Liver (tissue), 9 donors: ENCODE measurements around the gene RHNO1. TPM values are rescaled to one million over a fixed set of nuclear protein-coding genes. Genes with fewer than 3 reads are reported as not detected.

Experiments
- DNase-seq: peaks from one replicate; pipeline ENCODE4 v3.0.0-alpha.2; 2017; ENCODE audit warnings: low spot score
- H3K27ac ChIP-seq, 2 donors: one replicate each; pipeline ENCODE4 v1.7.0; 2013; ENCODE audit warnings: inconsistent platforms in 2 of 2, low read length in 2 of 2, control low read depth in 1 of 2, low read depth in 1 of 2, mild to moderate bottlenecking in 1 of 2
- H3K27me3 ChIP-seq, 4 donors: one replicate each; pipeline versions ENCODE4 v1.6.1 to v1.7.0; 2013; ENCODE audit warnings: low read length in 3 of 4, inconsistent platforms in 1 of 4, mild to moderate bottlenecking in 1 of 4, moderate library complexity in 1 of 4; ENCODE audit not compliant: control insufficient read depth in 4 of 4, insufficient read depth in 4 of 4
- H3K36me3 ChIP-seq, 4 donors: one replicate each; pipeline versions ENCODE4 v1.6.1 to v1.7.0; 2013; ENCODE audit warnings: low read length in 3 of 4, mild to moderate bottlenecking in 3 of 4, low read depth in 1 of 4, moderate library complexity in 1 of 4; ENCODE audit not compliant: control insufficient read depth in 4 of 4, insufficient read depth in 3 of 4
- H3K4me1 ChIP-seq, 4 donors: one replicate each; pipeline versions ENCODE4 v1.6.1 to v1.7.0; 2013; ENCODE audit warnings: low read length in 3 of 4, mild to moderate bottlenecking in 3 of 4, moderate library complexity in 1 of 4; ENCODE audit not compliant: control insufficient read depth in 4 of 4, insufficient read depth in 4 of 4
- H3K4me3 ChIP-seq, 3 donors: one replicate each; pipeline versions ENCODE4 v1.6.1 to v1.7.0; 2013; ENCODE audit warnings: low read length in 3 of 3, control low read depth in 1 of 3, low read depth in 1 of 3, mild to moderate bottlenecking in 1 of 3
- H3K9ac ChIP-seq, 2 donors: one replicate each; pipeline ENCODE4 v1.7.0; 2013; ENCODE audit warnings: low read length in 2 of 2, mild to moderate bottlenecking in 2 of 2, moderate library complexity in 2 of 2, control low read depth in 1 of 2, low read depth in 1 of 2
- H3K9me3 ChIP-seq, 4 donors: one replicate each; pipeline versions ENCODE4 v1.6.1 to v1.7.0; 2013; ENCODE audit warnings: low read length in 3 of 4; ENCODE audit not compliant: control insufficient read depth in 4 of 4
- ATF3 ChIP-seq: IDR thresholded peaks from 2 replicates; pipeline ENCODE4 v1.6.1; 2016; ENCODE audit warnings: antibody characterized with exemption
- CTCF ChIP-seq: fragments of 150-350 bp; IDR thresholded peaks from 2 replicates; pipeline ENCODE4 v1.5.1; 2017; ENCODE audit warnings: improper control_type of control experiment, low read depth, low read length; ENCODE audit not compliant: missing input control
- EGR1 ChIP-seq, 2 donors: IDR thresholded peaks; 2 replicates each; pipeline ENCODE4 v1.6.1; 2016 to 2018; ENCODE audit warnings: antibody characterized with exemption in 2 of 2, low read depth in 2 of 2
- FOXA1 ChIP-seq: IDR thresholded peaks from 2 replicates; pipeline ENCODE4 v1.6.1; 2016; ENCODE audit warnings: antibody characterized with exemption
- FOXA2 ChIP-seq: IDR thresholded peaks from 2 replicates; pipeline ENCODE4 v1.6.1; 2016; ENCODE audit warnings: antibody characterized with exemption
- GABPA ChIP-seq, 2 donors: IDR thresholded peaks in 1 of 2; conservative IDR thresholded peaks in 1 of 2; 2 replicates each; pipeline ENCODE4 v1.6.1; 2016; ENCODE audit warnings: antibody characterized with exemption in 2 of 2, mild to moderate bottlenecking in 1 of 2, moderate library complexity in 1 of 2
- HNF4A ChIP-seq, 2 donors: conservative IDR thresholded peaks; 2 replicates each; pipeline ENCODE4 v1.6.1; 2016; ENCODE audit warnings: antibody characterized with exemption in 2 of 2, mild to moderate bottlenecking in 2 of 2
- HNF4G ChIP-seq: IDR thresholded peaks from 2 replicates; pipeline ENCODE4 v1.6.1; 2016; ENCODE audit warnings: antibody characterized with exemption
- JUND ChIP-seq, 2 donors: IDR thresholded peaks; 2 replicates each; pipeline ENCODE4 v1.6.1; 2016; ENCODE audit warnings: antibody characterized with exemption in 2 of 2
- MAX ChIP-seq: IDR thresholded peaks from 2 replicates; pipeline ENCODE4 v1.6.1; 2016; ENCODE audit warnings: antibody characterized with exemption
- NR2F2 ChIP-seq: IDR thresholded peaks from 2 replicates; pipeline ENCODE4 v1.6.1; 2016; ENCODE audit warnings: antibody characterized with exemption
- RAD21 ChIP-seq, 2 donors: IDR thresholded peaks; 2 replicates each; pipeline ENCODE4 v1.6.1; 2016; ENCODE audit warnings: antibody characterized with exemption in 2 of 2, mild to moderate bottlenecking in 2 of 2
- REST ChIP-seq: IDR thresholded peaks from 2 replicates; pipeline ENCODE4 v1.6.1; 2016; ENCODE audit warnings: antibody characterized with exemption, mild to moderate bottlenecking
- SP1 ChIP-seq: IDR thresholded peaks from 2 replicates; pipeline ENCODE4 v1.6.1; 2018; ENCODE audit warnings: antibody characterized with exemption, mild to moderate bottlenecking
- TAF1 ChIP-seq: conservative IDR thresholded peaks from 2 replicates; pipeline ENCODE4 v1.6.1; 2016; ENCODE audit warnings: antibody characterized with exemption, mild to moderate bottlenecking
- YY1 ChIP-seq: IDR thresholded peaks from 2 replicates; pipeline ENCODE4 v1.6.1; 2016; ENCODE audit warnings: antibody characterized with exemption, mild to moderate bottlenecking
- ZBTB33 ChIP-seq: IDR thresholded peaks from 2 replicates; pipeline ENCODE4 v1.6.1; 2016; ENCODE audit warnings: antibody characterized with exemption
- WGBS: extraction: QIAGEN DNeasy Blood & Tissue Kit; methylation state at CpG from one replicate; pipeline ENCODE4 v1.1.7; 2013; 5-methylcytosine and 5-hydroxymethylcytosine counted together
- polyA plus RNA-seq, 2 donors: library from polyadenylated mRNA; stranded (reverse) in 1 of 2; unstranded in 1 of 2; fragments of 200-250 nt in 1 of 2; fragments of >200 nt in 1 of 2; fragmentation: Nextera tagmentation in 1 of 2; extraction: Ambion mirVana in 1 of 2; gene quantifications; one replicate each; pipeline versions ENCODE4 v1.2.1 to v1.2.3, GENCODE V29; 2013 to 2015
- total RNA-seq, 2 donors: library from RNA; depleted of rRNA; stranded (reverse); fragments of >200 nt; gene quantifications; one replicate each; pipeline ENCODE4 v1.2.3, GENCODE V29; 2014
- donor health status: healthy.
- donor health status: healthy.
- donor health status: healthy.
- donor health status: healthy.
- donor health status: healthy.

Gene RHNO1
- total and polyA plus RNA-seq, 4 donors = 1.4 to 14.5 (median 2.8) TPM

- WGBS = 88% methylated on average over 9 of the region's 9 CpGs
These were observed 43.2 kb upstream of the RHNO1 start for GRCh38 chr12:2833810-2834209.

GRCh38 chr12:2834581-2835491 lies 42.2 kb upstream of the RHNO1 start, which contains the start of gene NRIP2:
NRIP2 (minus strand) TSS chr12:2835035; CDS start chr12:2834983, 52 bp downstream.
- Histone ChIP-seq H3K27me3 (no peaks in the 10 kb centered on the region), H3K4me3 (no peak within 1 kb of the TSS), H3K27ac (no peak within 1 kb of the TSS), H3K9ac (no peak within 1 kb of the TSS), H3K4me1 (no peaks in the 10 kb centered on the region), H3K9me3 (no peaks in the 10 kb centered on the region), H3K36me3 (peaks cover 0 to 19% (median 13%) of the 10 kb centered on the region in 4 donors)
- DNase-seq = no peak
- TF ChIP-seq FOXA2 = no peak
- peak in 1 of 2 donors; percentile 18 for TF ChIP-seq RAD21 (IDR thresholded peaks at IDR 0.05)
- WGBS = 39% methylated on average over 32 of the region's 32 CpGs

More at GRCh38 chr12:2833810-2834209, 43.2 kb upstream of the RHNO1 start:
- H3K4me1 ChIP-seq = no peaks in the 10 kb centered on the region
- H3K9ac ChIP-seq = no peak overlapping the region
- no peak overlapping the region for H3K27ac ChIP-seq
- H3K36me3 ChIP-seq = peaks cover 0 to 17% (median 12%) of the 10 kb centered on the region in 4 donors
- no peak for DNase-seq
- no peaks in the 10 kb centered on the region for H3K9me3 ChIP-seq
- H3K27me3 ChIP-seq = no peaks in the 10 kb centered on the region
- TF ChIP-seq FOXA2 (no peak), NR2F2 (no peak), MAX (no peak), EGR1 (IDR thresholded peaks at IDR 0.05; ENCODE audit: low read depth in 2 of 2) (no peak)
- H3K4me3 ChIP-seq = no peak overlapping the region

- Histone ChIP-seq H3K4me3 (no peak overlapping the region), H3K36me3 (peaks cover 0 to 11% (median 10%) of the 10 kb centered on the region in 4 donors), H3K27ac (no peak overlapping the region), H3K9ac (no peak overlapping the region), H3K27me3 (no peaks in the 10 kb centered on the region), H3K9me3 (no peaks in the 10 kb centered on the region), H3K4me1 (no peaks in the 10 kb centered on the region)
- 80% methylated on average over 4 of the region's 4 CpGs for WGBS
- no peak for DNase-seq
- TF ChIP-seq NR2F2 = no peak
- TF ChIP-seq ATF3 = no peak
- no peak for TF ChIP-seq FOXA1
- no peak for TF ChIP-seq HNF4A (conservative IDR thresholded peaks at IDR 0.05)
- no peak for TF ChIP-seq GABPA (IDR thresholded peaks at IDR 0.05 in 1 of 2, conservative IDR thresholded peaks at IDR 0.05 in 1 of 2)
- TF ChIP-seq HNF4G = no peak
- TF ChIP-seq SP1 = no peak
- no peak for TF ChIP-seq JUND (IDR thresholded peaks at IDR 0.05)
- no peak for TF ChIP-seq FOXA2
- TF ChIP-seq MAX = no peak
- no peak for TF ChIP-seq CTCF
- no peak for TF ChIP-seq EGR1 (IDR thresholded peaks at IDR 0.05; ENCODE audit: low read depth in 2 of 2)
- TF ChIP-seq TAF1 = no peak
- TF ChIP-seq YY1 = no peak
- no peak for TF ChIP-seq ZBTB33
- no peak for TF ChIP-seq RAD21 (IDR thresholded peaks at IDR 0.05)
- no peak for TF ChIP-seq REST
These were observed 41.2 kb upstream of the RHNO1 start for GRCh38 chr12:2835691-2836403.
